ENCODE results near the gene INPP5F. TPM values are rescaled to one million over a fixed set of nuclear protein-coding genes. Genes with fewer than 3 reads are reported as not detected.

Gene INPP5F
- total RNA-seq, 6 experiments from 2014 or later = 2.0 to 3.9 (median 2.5) TPM

GRCh38 chr10:119860866-119861607, 135.2 kb downstream of the INPP5F start:
- TF ChIP-seq CTCF (IDR thresholded peaks at IDR 0.05) = no peak
- no peak for TF ChIP-seq POLR2A (IDR thresholded peaks at IDR 0.05)
- intact Hi-C loops (cut with DNase I) = no loop called here
- WGBS (ENCODE audit: insufficient coverage, low coverage, low lambda C conversion rate, missing lambda C conversion rate) = 74% methylated on average over 7 of the region's 7 CpGs
- ATAC-seq (no peak), DNase-seq (no peak)
- Histone ChIP-seq H3K36me3 (peaks cover 0 to 8% (median 4%) of the 10 kb centered on the region in 4 donors), H3K27ac (no peak overlapping the region), H3K4me3 (no peak overlapping the region), H3K4me1 (peaks cover 0 to 8% (median 0%) of the 10 kb centered on the region in 4 donors), H3K27me3 (no peaks in the 10 kb centered on the region), H3K9me3 (no peaks in the 10 kb centered on the region)

DNA sequence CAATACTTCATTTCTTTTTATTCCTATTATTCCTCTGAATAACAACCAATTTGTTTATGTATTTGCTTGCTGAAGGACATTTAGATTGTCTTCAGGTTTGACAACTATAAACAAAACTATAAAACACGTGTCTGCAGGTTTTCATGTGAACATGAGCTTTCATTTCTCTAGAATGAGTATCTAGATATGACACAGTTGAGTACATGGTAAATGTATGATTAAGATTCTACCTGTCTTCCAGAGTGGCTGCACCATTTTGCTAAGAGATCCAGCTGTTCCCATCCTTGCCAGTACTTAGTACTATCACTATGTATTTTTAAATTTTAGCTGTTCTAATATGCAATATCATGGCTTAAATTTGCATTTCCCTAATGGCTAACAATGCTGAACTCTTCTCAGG, 136.7 kb downstream of the INPP5F start:
- 74% methylated on average over 1 of the region's 1 CpG for WGBS (ENCODE audit: insufficient coverage, low coverage, low lambda C conversion rate, missing lambda C conversion rate)
- H3K4me1 ChIP-seq = peaks cover 0 to 8% (median 0%) of the 10 kb centered on the region in 4 donors
- H3K27ac ChIP-seq = no peak overlapping the region
- ATAC-seq (no peak), DNase-seq (no peak)
- no peak overlapping the region for H3K4me3 ChIP-seq
- intact Hi-C loops (cut with DNase I) = no loop called here
- no peaks in the 10 kb centered on the region for H3K36me3 ChIP-seq
- no peaks in the 10 kb centered on the region for H3K27me3 ChIP-seq
- H3K9me3 ChIP-seq = no peaks in the 10 kb centered on the region
- TF ChIP-seq POLR2A (IDR thresholded peaks at IDR 0.05) (no peak), CTCF (IDR thresholded peaks at IDR 0.05) (no peak)

- no peak for DNase-seq
- WGBS (ENCODE audit: insufficient coverage, low coverage, low lambda C conversion rate, missing lambda C conversion rate) = 65% methylated on average over 3 of the region's 4 CpGs
These were observed 138.2 kb downstream of the INPP5F start for GRCh38 chr10:119863951-119864565.

GRCh38 chr10:119865699-119866240, 139.9 kb downstream of the INPP5F start:
- intact Hi-C loops (cut with DNase I) = no loop called here
- ATAC-seq = no peak

More at GRCh38 chr10:119863951-119864565, 138.2 kb downstream of the INPP5F start:
- Histone ChIP-seq H3K27ac (no peak overlapping the region), H3K9me3 (no peaks in the 10 kb centered on the region), H3K4me1 (no peaks in the 10 kb centered on the region), H3K4me3 (no peak overlapping the region), H3K36me3 (no peaks in the 10 kb centered on the region), H3K27me3 (no peaks in the 10 kb centered on the region)
- intact Hi-C loops (cut with DNase I) = no loop called here
- TF ChIP-seq POLR2A (IDR thresholded peaks at IDR 0.05) = no peak
- no peak for TF ChIP-seq CTCF (IDR thresholded peaks at IDR 0.05)
- ATAC-seq = no peak

More at GRCh38 chr10:119865699-119866240, 139.9 kb downstream of the INPP5F start:
- no peak for TF ChIP-seq CTCF (IDR thresholded peaks at IDR 0.05)
- TF ChIP-seq POLR2A (IDR thresholded peaks at IDR 0.05) = no peak
- DNase-seq = no peak
- Histone ChIP-seq H3K9me3 (no peaks in the 10 kb centered on the region), H3K36me3 (no peaks in the 10 kb centered on the region), H3K4me3 (no peak overlapping the region), H3K27ac (no peak overlapping the region), H3K27me3 (no peaks in the 10 kb centered on the region), H3K4me1 (peaks cover 0 to 9% (median 2%) of the 10 kb centered on the region in 4 donors)
- WGBS (ENCODE audit: insufficient coverage, low coverage, low lambda C conversion rate, missing lambda C conversion rate) = 83% methylated on average over 3 of the region's 6 CpGs

Measured in right lobe of liver (tissue), 6 donors.